PFSK-1 (cell line): ENCODE results near the gene MYH10.

Experiments
- POLR2AphosphoS5 ChIP-seq: IDR thresholded peaks from 2 replicates; pipeline ENCODE4 v1.6.1; 2012; ENCODE audit warnings: low read depth, mild to moderate bottlenecking, control low read depth, low read length, moderate library complexity
- REST ChIP-seq, 2 experiments: IDR thresholded peaks; 2 replicates each; pipeline versions ENCODE4 v1.6.1 to v1.8.0; 2011 to 2012; ENCODE audit warnings: low read depth in 2 of 2, low read length in 2 of 2, control low read depth in 1 of 2, inconsistent platforms in 1 of 2, mild to moderate bottlenecking in 1 of 2, moderate library complexity in 1 of 2; ENCODE audit not compliant: insufficient read depth in 1 of 2
- SIN3A ChIP-seq: IDR thresholded peaks from 2 replicates; pipeline ENCODE4 v1.6.1; 2012; ENCODE audit warnings: mild to moderate bottlenecking, low read length, moderate library complexity, borderline replicate concordance; ENCODE audit not compliant: insufficient read depth
- TAF1 ChIP-seq: IDR thresholded peaks from 2 replicates; pipeline ENCODE4 v1.6.1; 2012; ENCODE audit warnings: low read length, control low read depth, borderline replicate concordance; ENCODE audit not compliant: insufficient read depth

GRCh38 chr17:8662076-8662831 is 31.7 kb upstream of the MYH10 start:
- TF ChIP-seq POLR2AphosphoS5 (no peak), SIN3A (no peak), REST (IDR thresholded peaks at IDR 0.05; ENCODE audit: insufficient read depth in 1 of 2, low read depth in 2 of 2, low read length in 2 of 2) (no peak), TAF1 (no peak)
